GM21360 (cell line): ENCODE measurements around the gene IGSF21.
"Not testable (repeated sequence)": the region's sequence is repeated elsewhere in the genome, so short reads cannot be mapped to it uniquely, and the experiment has no call there.

Source experiments
- ATAC-seq: cut with Tn5 transposase; IDR thresholded peaks from one replicate; pipeline ENCODE4 v1.9.1; 2021; ENCODE audit warnings: mild to moderate bottlenecking, moderate library complexity; ENCODE audit not compliant: unreplicated experiment

IGSF21 gene

GRCh38 chr1:18415448-18416027 lies 307.9 kb downstream of the IGSF21 start:
- ATAC-seq = no peak

GRCh38 chr1:18416126-18416525 lies 308.5 kb downstream of the IGSF21 start:
- ATAC-seq = not testable (repeated sequence)

- no peak for ATAC-seq
Measured at GRCh38 chr1:18417316-18418269, 310.0 kb downstream of the IGSF21 start.

GRCh38 chr1:18419113-18419844 lies 311.7 kb downstream of the IGSF21 start:
- ATAC-seq = no peak

- no peak for ATAC-seq
Measured at GRCh38 chr1:18419845-18420184, 312.2 kb downstream of the IGSF21 start.

GRCh38 chr1:18422076-18422777 lies 314.6 kb downstream of the IGSF21 start:
- no peak for ATAC-seq

GRCh38 chr1:18422954-18423353 lies 315.4 kb downstream of the IGSF21 start:
- no peak for ATAC-seq

GRCh38 chr1:18426580-18426979 lies 319.0 kb downstream of the IGSF21 start:
- no peak for ATAC-seq
